Activated CD4-positive, alpha-beta memory T cell treated with anti-CD3 and anti-CD28 coated beads for 36 hours (primary cell): ENCODE data around the gene CDH11. TPM values are rescaled to one million over a fixed set of nuclear protein-coding genes. Genes with fewer than 3 reads are reported as not detected.
A peak's percentile ranks its signal among the peaks of the same experiment; 100 is the strongest.

Source experiments
- CTCF ChIA-PET: fragments of 350-600 bp; sonication (Branson Sonifier 250); formaldehyde crosslinking; loops from one replicate; lab custom pipeline; 2021; ENCODE audit warnings: antibody characterized with exemption, inconsistent platforms; lab: Charles Lee
- POLR2A ChIA-PET: fragments of 350-600 bp; sonication (Branson Sonifier 250); formaldehyde crosslinking; loops from one replicate; lab custom pipeline; 2021; ENCODE audit warnings: antibody characterized with exemption; lab: Charles Lee
- DNase-seq: peaks from one replicate; pipeline ENCODE4 v3.0.0-alpha.2; 2020
- H3K27ac Mint-ChIP-seq: one replicate; pipeline ENCODE4 v1.8.0; 2021; ENCODE audit warnings: mixed read lengths
- H3K27me3 Mint-ChIP-seq: one replicate; pipeline ENCODE4 v1.8.0; 2021; ENCODE audit warnings: mixed read lengths
- H3K36me3 Mint-ChIP-seq: one replicate; pipeline ENCODE4 v1.8.0; 2021; ENCODE audit warnings: mixed read lengths
- H3K4me1 Mint-ChIP-seq: one replicate; pipeline ENCODE4 v1.8.0; 2021; ENCODE audit warnings: low read depth, mixed read lengths
- H3K4me3 Mint-ChIP-seq: one replicate; pipeline ENCODE4 v1.8.0; 2021; ENCODE audit warnings: mild to moderate bottlenecking, mixed read lengths
- H3K9me3 Mint-ChIP-seq: one replicate; pipeline ENCODE4 v1.8.0; 2021; ENCODE audit warnings: mixed read lengths
- intact Hi-C: fragments of 100-400 bp; cut with micrococcal nuclease; formaldehyde crosslinking; loops from one replicate; pipeline ENCODE4 v1.15.1; 2023
- total RNA-seq, 2 experiments: library from RNA; stranded (reverse); gene quantifications; one replicate each; pipeline ENCODE4 v1.2.3, GENCODE V29; 2021

Gene CDH11
- total RNA-seq, 2 experiments from 2014 or later: not detected

GRCh38 chr16:65123396-65124211, 1.7 kb upstream of the CDH11 start:
- H3K27me3 Mint-ChIP-seq: peaks cover 44% of the 10 kb centered on the region
- no peaks in the 10 kb centered on the region for H3K4me1 Mint-ChIP-seq
- ChIA-PET POLR2A (no interaction called here), CTCF (no interaction called here)
- no peak for DNase-seq
- H3K9me3 Mint-ChIP-seq: no peaks in the 10 kb centered on the region
- no peak overlapping the region for H3K4me3 Mint-ChIP-seq
- no peak overlapping the region for H3K27ac Mint-ChIP-seq
- intact Hi-C loops: loop anchor here (10.0 kb wide), 2 partner anchors 959 to 1151 kb away; no protein-coding TSS in a partner anchor
- H3K36me3 Mint-ChIP-seq: no peaks in the 10 kb centered on the region

GRCh38 chr16:65122724-65123395, 997 bp upstream of the CDH11 start:
- H3K27me3 Mint-ChIP-seq: peaks cover 44% of the 10 kb centered on the region
- ChIA-PET POLR2A (no interaction called here), CTCF (no interaction called here)
- H3K27ac Mint-ChIP-seq: no peak overlapping the region
- H3K9me3 Mint-ChIP-seq: no peaks in the 10 kb centered on the region
- H3K36me3 Mint-ChIP-seq: no peaks in the 10 kb centered on the region
- DNase-seq: no peak
- no peak overlapping the region for H3K4me3 Mint-ChIP-seq
- intact Hi-C loops: loop anchor here (10.0 kb wide), 2 partner anchors 958 to 1152 kb away; no protein-coding TSS in a partner anchor
- H3K4me1 Mint-ChIP-seq: no peaks in the 10 kb centered on the region

- Mint-ChIP-seq H3K4me1 (no peaks in the 10 kb centered on the region), H3K27ac (no peak overlapping the region), H3K9me3 (no peaks in the 10 kb centered on the region), H3K4me3 (no peak overlapping the region), H3K27me3 (peaks cover 44% of the 10 kb centered on the region), H3K36me3 (no peaks in the 10 kb centered on the region)
- CTCF ChIA-PET: no interaction called here
- POLR2A ChIA-PET: no interaction called here
- no peak for DNase-seq
- intact Hi-C loops: loop anchor here (10.0 kb wide), 2 partner anchors 956 to 1154 kb away; no protein-coding TSS in a partner anchor
Measured at GRCh38 chr16:65120831-65121721, 787 bp downstream of the CDH11 start.

GRCh38 chr16:65120461-65120830, 1.4 kb downstream of the CDH11 start:
- CTCF ChIA-PET: no interaction called here
- no peak for DNase-seq
- no peaks in the 10 kb centered on the region for H3K36me3 Mint-ChIP-seq
- H3K27me3 Mint-ChIP-seq: peaks cover 41% of the 10 kb centered on the region
- intact Hi-C loops: loop anchor here (10.0 kb wide), 2 partner anchors 956 to 1154 kb away; no protein-coding TSS in a partner anchor
- H3K27ac Mint-ChIP-seq: no peak overlapping the region
- no peaks in the 10 kb centered on the region for H3K4me1 Mint-ChIP-seq
- H3K9me3 Mint-ChIP-seq: no peaks in the 10 kb centered on the region
- POLR2A ChIA-PET: no interaction called here
- H3K4me3 Mint-ChIP-seq: no peak overlapping the region

- H3K27ac Mint-ChIP-seq: no peak overlapping the region
- H3K27me3 Mint-ChIP-seq: peaks cover 41% of the 10 kb centered on the region
- no peaks in the 10 kb centered on the region for H3K4me1 Mint-ChIP-seq
- H3K9me3 Mint-ChIP-seq: no peaks in the 10 kb centered on the region
- H3K36me3 Mint-ChIP-seq: no peaks in the 10 kb centered on the region
- ChIA-PET POLR2A (no interaction called here), CTCF (no interaction called here)
- H3K4me3 Mint-ChIP-seq: no peak overlapping the region
- intact Hi-C loops: loop anchor here (2.0 to 10.0 kb wide), 3 partner anchors 955 to 1759 kb away; no protein-coding TSS in a partner anchor
- no peak for DNase-seq
Measured at GRCh38 chr16:65119901-65120401, 1.9 kb downstream of the CDH11 start.

- intact Hi-C loops: loop anchor here (2.0 kb wide), 1 partner anchor 1759 kb away; no protein-coding TSS in a partner anchor
- Mint-ChIP-seq H3K4me3 (no peak overlapping the region), H3K27ac (no peak overlapping the region), H3K36me3 (no peaks in the 10 kb centered on the region), H3K4me1 (no peaks in the 10 kb centered on the region), H3K27me3 (peaks cover 37% of the 10 kb centered on the region), H3K9me3 (no peaks in the 10 kb centered on the region)
- CTCF ChIA-PET: no interaction called here
- POLR2A ChIA-PET: no interaction called here
- no peak for DNase-seq
Measured at GRCh38 chr16:65119435-65119834, 2.4 kb downstream of the CDH11 start.

GRCh38 chr16:65118871-65119270, 3.0 kb downstream of the CDH11 start:
- no peak for DNase-seq
- H3K27me3 Mint-ChIP-seq: peaks cover 31% of the 10 kb centered on the region
- H3K4me3 Mint-ChIP-seq: no peak overlapping the region
- no peaks in the 10 kb centered on the region for H3K4me1 Mint-ChIP-seq
- H3K9me3 Mint-ChIP-seq: no peaks in the 10 kb centered on the region
- H3K36me3 Mint-ChIP-seq: no peaks in the 10 kb centered on the region
- intact Hi-C loops: loop anchor here (2.0 kb wide), 1 partner anchor 1758 kb away; no protein-coding TSS in a partner anchor
- ChIA-PET POLR2A (no interaction called here), CTCF (no interaction called here)
- H3K27ac Mint-ChIP-seq: no peak overlapping the region

GRCh38 chr16:65117811-65118448, 3.9 kb downstream of the CDH11 start:
- DNase-seq: peak; percentile 52
- no peaks in the 10 kb centered on the region for H3K4me1 Mint-ChIP-seq
- ChIA-PET POLR2A (no interaction called here), CTCF (no interaction called here)
- intact Hi-C loops: loop anchor here (2.0 kb wide), 1 partner anchor 1757 kb away; no protein-coding TSS in a partner anchor
- H3K9me3 Mint-ChIP-seq: no peaks in the 10 kb centered on the region
- peaks cover 24% of the 10 kb centered on the region for H3K27me3 Mint-ChIP-seq
- no peak overlapping the region for H3K27ac Mint-ChIP-seq
- H3K4me3 Mint-ChIP-seq: no peak overlapping the region
- H3K36me3 Mint-ChIP-seq: no peaks in the 10 kb centered on the region

GRCh38 chr16:65116818-65117430, 4.9 kb downstream of the CDH11 start:
- intact Hi-C loops: no loop called here
- ChIA-PET POLR2A (no interaction called here), CTCF (no interaction called here)
- peaks cover 20% of the 10 kb centered on the region for H3K27me3 Mint-ChIP-seq
- H3K4me3 Mint-ChIP-seq: no peak overlapping the region
- H3K9me3 Mint-ChIP-seq: no peaks in the 10 kb centered on the region
- no peak for DNase-seq
- H3K36me3 Mint-ChIP-seq: no peaks in the 10 kb centered on the region
- no peaks in the 10 kb centered on the region for H3K4me1 Mint-ChIP-seq
- H3K27ac Mint-ChIP-seq: no peak overlapping the region

- no peaks in the 10 kb centered on the region for H3K9me3 Mint-ChIP-seq
- intact Hi-C loops: no loop called here
- H3K27ac Mint-ChIP-seq: no peak overlapping the region
- no peaks in the 10 kb centered on the region for H3K36me3 Mint-ChIP-seq
- ChIA-PET POLR2A (no interaction called here), CTCF (no interaction called here)
- no peaks in the 10 kb centered on the region for H3K4me1 Mint-ChIP-seq
- H3K27me3 Mint-ChIP-seq: peaks cover 17% of the 10 kb centered on the region
- H3K4me3 Mint-ChIP-seq: no peak overlapping the region
- no peak for DNase-seq
Measured at GRCh38 chr16:65116216-65116615, 5.6 kb downstream of the CDH11 start.

GRCh38 chr16:65114527-65114926, 7.3 kb downstream of the CDH11 start:
- no peak overlapping the region for H3K4me3 Mint-ChIP-seq
- intact Hi-C loops: no loop called here
- no peak for DNase-seq
- peaks cover 3% of the 10 kb centered on the region for H3K9me3 Mint-ChIP-seq
- ChIA-PET POLR2A (no interaction called here), CTCF (no interaction called here)
- no peak overlapping the region for H3K27ac Mint-ChIP-seq
- peaks cover 7% of the 10 kb centered on the region for H3K27me3 Mint-ChIP-seq
- H3K4me1 Mint-ChIP-seq: no peaks in the 10 kb centered on the region
- H3K36me3 Mint-ChIP-seq: no peaks in the 10 kb centered on the region
